Neural cell (in vitro differentiated cells): ENCODE results near the gene FOXS1. TPM values are rescaled to one million over a fixed set of nuclear protein-coding genes. Genes with fewer than 3 reads are reported as not detected.
A peak's percentile ranks its signal among the peaks of the same experiment; 100 is the strongest.

Experiments
- H2AFZ ChIP-seq: fragments of 200-600, 300-800 bp; sonication (generic), shearing (Covaris generic); 2 replicates; pipeline ENCODE4 v1.6.0; 2014; ENCODE audit warnings: low read depth, mild to moderate bottlenecking, antibody characterized with exemption, low read length, moderate library complexity
- H3F3A ChIP-seq: fragments of 200-600 bp; shearing (Covaris generic); 2 replicates; pipeline ENCODE4 v1.6.1; 2016; ENCODE audit warnings: mild to moderate bottlenecking, moderate library complexity, mixed read lengths, antibody characterized with exemption, low read length; ENCODE audit not compliant: insufficient read depth, poor library complexity, severe bottlenecking
- H3K27ac ChIP-seq: fragments of 200-600, 300-800 bp; sonication (generic), shearing (Covaris generic); 2 replicates; pipeline ENCODE4 v1.5.1; 2014; ENCODE audit warnings: mild to moderate bottlenecking, low read length, moderate library complexity
- H3K27me3 ChIP-seq: fragments of 300-800, 200-600 bp; sonication (generic), shearing (Covaris generic); 2 replicates; pipeline ENCODE4 v1.6.0; 2014; ENCODE audit warnings: mild to moderate bottlenecking, low read depth, low read length, moderate library complexity; ENCODE audit not compliant: insufficient read depth
- H3K36me3 ChIP-seq: fragments of 300-800, 200-600 bp; sonication (generic), shearing (Covaris generic); 2 replicates; pipeline ENCODE4 v1.5.1; 2014; ENCODE audit warnings: mild to moderate bottlenecking, antibody characterized with exemption, low read length, moderate library complexity; ENCODE audit not compliant: insufficient read depth
- H3K4me2 ChIP-seq: fragments of 300-800, 200-600 bp; sonication (generic), shearing (Covaris generic); 2 replicates; pipeline ENCODE4 v1.6.0; 2014; ENCODE audit warnings: mild to moderate bottlenecking, low read length
- H3K4me3 ChIP-seq: fragments of 300-800, 200-600 bp; sonication (generic), shearing (Covaris generic); 2 replicates; pipeline ENCODE4 v1.5.1; 2014; ENCODE audit warnings: mild to moderate bottlenecking, low read length, moderate library complexity
- H3K79me2 ChIP-seq: fragments of 200-600 bp; shearing (Covaris generic); replicated peaks from 2 replicates; pipeline ENCODE4 v1.6.0; 2014; ENCODE audit warnings: mild to moderate bottlenecking, low read length, moderate library complexity; ENCODE audit not compliant: insufficient read depth
- H3K9ac ChIP-seq: fragments of 300-800, 200-600 bp; sonication (generic), shearing (Covaris generic); 2 replicates; pipeline ENCODE4 v1.6.1; 2016; ENCODE audit warnings: mild to moderate bottlenecking, low read length, mixed read lengths
- H3K9me2 ChIP-seq: fragments of 200-600 bp; shearing (Covaris generic); 2 replicates; pipeline ENCODE4 v1.6.1; 2016; ENCODE audit warnings: mild to moderate bottlenecking, low read length, mixed read lengths; ENCODE audit not compliant: insufficient read depth
- H3K9me3 ChIP-seq: fragments of 200-600, 300-800 bp; sonication (generic), shearing (Covaris generic); 2 replicates; pipeline ENCODE4 v1.6.1; 2016; ENCODE audit warnings: mild to moderate bottlenecking, mixed run types, low read length, moderate library complexity, mixed read lengths
- H4K20me1 ChIP-seq: fragments of 200-600 bp; shearing (Covaris generic); 2 replicates; pipeline ENCODE4 v1.6.1; 2016; ENCODE audit warnings: mild to moderate bottlenecking, mixed run types; ENCODE audit not compliant: insufficient read depth
- EP300 ChIP-seq: fragments of 450-650 bp; conservative IDR thresholded peaks from 2 replicates; pipeline ENCODE4 v1.6.1; 2014; ENCODE audit warnings: antibody characterized with exemption, mild to moderate bottlenecking, moderate library complexity; ENCODE audit not compliant: poor library complexity, severe bottlenecking
- EZH2 ChIP-seq: fragments of 200-600, 300-800 bp; shearing (Covaris generic), sonication (generic); IDR thresholded peaks from 2 replicates; pipeline ENCODE4 v1.6.1; 2014; ENCODE audit warnings: antibody characterized with exemption, low read length, borderline replicate concordance, mild to moderate bottlenecking; ENCODE audit not compliant: insufficient read depth, poor library complexity, severe bottlenecking
- MXI1 ChIP-seq: fragments of 450-650 bp; conservative IDR thresholded peaks from 2 replicates; pipeline ENCODE4 v1.6.1; 2014; ENCODE audit warnings: antibody characterized with exemption, mild to moderate bottlenecking; ENCODE audit not compliant: poor library complexity, severe bottlenecking
- POLR2AphosphoS5 ChIP-seq: IDR thresholded peaks from 2 replicates; pipeline ENCODE4 v1.6.1; 2012
- RAD21 ChIP-seq: fragments of 450-650 bp; conservative IDR thresholded peaks from 2 replicates; pipeline ENCODE4 v1.6.1; 2014; ENCODE audit warnings: antibody characterized with exemption, mild to moderate bottlenecking, moderate library complexity
- SMC3 ChIP-seq: fragments of 450-650 bp; conservative IDR thresholded peaks from 2 replicates; pipeline ENCODE4 v1.6.1; 2014; ENCODE audit warnings: antibody characterized with exemption, mild to moderate bottlenecking, moderate library complexity; ENCODE audit not compliant: poor library complexity
- TAF1 ChIP-seq: IDR thresholded peaks from 2 replicates; pipeline ENCODE4 v1.6.1; 2012; ENCODE audit warnings: low read depth
- polyA plus RNA-seq: library from polyadenylated mRNA; depleted of rRNA; stranded (reverse); fragments of >200 nt; gene quantifications from 2 replicates; pipeline ENCODE4 v1.2.3, GENCODE V29; 2014
- TF ChIP-seq, protein P1 (sequence below): IDR thresholded peaks from 2 replicates; pipeline ENCODE4 v1.6.1; 2012; ENCODE audit warnings: borderline replicate concordance
- TF ChIP-seq, protein P2 (sequence below): fragments of 450-650 bp; IDR thresholded peaks from 2 replicates; pipeline ENCODE4 v1.5.1; 2014; ENCODE audit warnings: antibody characterized with exemption, mild to moderate bottlenecking, moderate library complexity; ENCODE audit not compliant: poor library complexity, severe bottlenecking

The FOXS1 gene
- polyA plus RNA-seq, 1 donor from 2014 or later: not detected

DNA sequence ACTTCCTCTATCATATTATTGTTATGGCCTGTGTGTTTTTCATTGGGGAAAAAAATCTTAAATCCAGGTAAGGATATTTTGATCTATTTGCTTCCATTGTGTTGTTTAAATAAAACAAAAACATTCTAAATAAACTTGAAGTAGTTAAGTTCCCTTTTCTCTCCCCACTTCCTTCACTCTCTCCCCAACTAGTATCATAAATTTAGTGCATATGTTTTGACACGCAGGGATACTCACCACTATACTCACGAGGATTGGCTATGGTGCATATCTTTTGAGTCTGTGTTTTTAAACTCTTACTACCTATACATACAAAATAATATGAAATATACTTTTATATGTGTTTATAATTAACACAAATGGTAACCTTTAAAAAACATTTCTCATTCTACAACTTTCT lies 30.3 kb upstream of the FOXS1 start:
- Histone ChIP-seq H3K4me2 (no peak overlapping the region), H2AFZ (no peak overlapping the region), H3K79me2 (no peaks in the 10 kb centered on the region), H3K9me3 (no peaks in the 10 kb centered on the region), H3K27me3 (no peaks in the 10 kb centered on the region), H4K20me1 (no peaks in the 10 kb centered on the region), H3K27ac (no peak overlapping the region), H3K9me2 (no peaks in the 10 kb centered on the region), H3F3A (no peaks in the 10 kb centered on the region), H3K9ac (no peak overlapping the region), H3K4me3 (no peak overlapping the region), H3K36me3 (no peaks in the 10 kb centered on the region)
- TF ChIP-seq RAD21 (no peak), EZH2 (no peak)

DNA sequence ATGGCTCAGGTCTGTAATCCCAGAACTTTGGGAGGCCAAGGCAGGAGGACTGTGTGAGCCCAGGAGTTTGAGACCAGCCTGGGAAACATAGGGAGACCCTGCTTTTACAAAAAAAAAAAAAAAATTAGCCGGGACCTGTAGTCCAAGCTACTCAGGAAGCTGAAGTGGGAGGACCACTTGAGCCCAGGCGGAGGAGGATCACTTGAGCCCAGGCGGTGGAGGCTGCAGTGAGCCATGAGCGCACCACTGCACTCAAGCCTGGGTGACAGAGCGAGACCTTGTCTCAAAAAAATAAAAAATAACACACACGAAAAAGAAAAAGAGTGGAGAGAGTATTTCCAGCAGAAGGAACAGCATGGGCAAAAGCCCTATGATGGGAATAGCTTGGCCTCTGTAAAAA lies 27.0 kb upstream of the FOXS1 start:
- Histone ChIP-seq H3F3A (no peaks in the 10 kb centered on the region), H3K9me2 (no peaks in the 10 kb centered on the region), H3K4me2 (no peak overlapping the region), H3K36me3 (no peaks in the 10 kb centered on the region), H3K27ac (no peak overlapping the region), H3K27me3 (no peaks in the 10 kb centered on the region), H3K79me2 (no peaks in the 10 kb centered on the region), H3K9me3 (no peaks in the 10 kb centered on the region), H4K20me1 (no peaks in the 10 kb centered on the region), H2AFZ (no peak overlapping the region), H3K9ac (no peak overlapping the region), H3K4me3 (no peak overlapping the region)
- no peak for TF ChIP-seq EZH2
- TF ChIP-seq, protein P1, sequence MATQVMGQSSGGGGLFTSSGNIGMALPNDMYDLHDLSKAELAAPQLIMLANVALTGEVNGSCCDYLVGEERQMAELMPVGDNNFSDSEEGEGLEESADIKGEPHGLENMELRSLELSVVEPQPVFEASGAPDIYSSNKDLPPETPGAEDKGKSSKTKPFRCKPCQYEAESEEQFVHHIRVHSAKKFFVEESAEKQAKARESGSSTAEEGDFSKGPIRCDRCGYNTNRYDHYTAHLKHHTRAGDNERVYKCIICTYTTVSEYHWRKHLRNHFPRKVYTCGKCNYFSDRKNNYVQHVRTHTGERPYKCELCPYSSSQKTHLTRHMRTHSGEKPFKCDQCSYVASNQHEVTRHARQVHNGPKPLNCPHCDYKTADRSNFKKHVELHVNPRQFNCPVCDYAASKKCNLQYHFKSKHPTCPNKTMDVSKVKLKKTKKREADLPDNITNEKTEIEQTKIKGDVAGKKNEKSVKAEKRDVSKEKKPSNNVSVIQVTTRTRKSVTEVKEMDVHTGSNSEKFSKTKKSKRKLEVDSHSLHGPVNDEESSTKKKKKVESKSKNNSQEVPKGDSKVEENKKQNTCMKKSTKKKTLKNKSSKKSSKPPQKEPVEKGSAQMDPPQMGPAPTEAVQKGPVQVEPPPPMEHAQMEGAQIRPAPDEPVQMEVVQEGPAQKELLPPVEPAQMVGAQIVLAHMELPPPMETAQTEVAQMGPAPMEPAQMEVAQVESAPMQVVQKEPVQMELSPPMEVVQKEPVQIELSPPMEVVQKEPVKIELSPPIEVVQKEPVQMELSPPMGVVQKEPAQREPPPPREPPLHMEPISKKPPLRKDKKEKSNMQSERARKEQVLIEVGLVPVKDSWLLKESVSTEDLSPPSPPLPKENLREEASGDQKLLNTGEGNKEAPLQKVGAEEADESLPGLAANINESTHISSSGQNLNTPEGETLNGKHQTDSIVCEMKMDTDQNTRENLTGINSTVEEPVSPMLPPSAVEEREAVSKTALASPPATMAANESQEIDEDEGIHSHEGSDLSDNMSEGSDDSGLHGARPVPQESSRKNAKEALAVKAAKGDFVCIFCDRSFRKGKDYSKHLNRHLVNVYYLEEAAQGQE: no peak
- TF ChIP-seq RAD21: no peak
- no peak for TF ChIP-seq EP300
- TF ChIP-seq SMC3: no peak
- no peak for TF ChIP-seq MXI1
- no peak for TF ChIP-seq TAF1
- TF ChIP-seq POLR2AphosphoS5: no peak
- TF ChIP-seq, protein P2, sequence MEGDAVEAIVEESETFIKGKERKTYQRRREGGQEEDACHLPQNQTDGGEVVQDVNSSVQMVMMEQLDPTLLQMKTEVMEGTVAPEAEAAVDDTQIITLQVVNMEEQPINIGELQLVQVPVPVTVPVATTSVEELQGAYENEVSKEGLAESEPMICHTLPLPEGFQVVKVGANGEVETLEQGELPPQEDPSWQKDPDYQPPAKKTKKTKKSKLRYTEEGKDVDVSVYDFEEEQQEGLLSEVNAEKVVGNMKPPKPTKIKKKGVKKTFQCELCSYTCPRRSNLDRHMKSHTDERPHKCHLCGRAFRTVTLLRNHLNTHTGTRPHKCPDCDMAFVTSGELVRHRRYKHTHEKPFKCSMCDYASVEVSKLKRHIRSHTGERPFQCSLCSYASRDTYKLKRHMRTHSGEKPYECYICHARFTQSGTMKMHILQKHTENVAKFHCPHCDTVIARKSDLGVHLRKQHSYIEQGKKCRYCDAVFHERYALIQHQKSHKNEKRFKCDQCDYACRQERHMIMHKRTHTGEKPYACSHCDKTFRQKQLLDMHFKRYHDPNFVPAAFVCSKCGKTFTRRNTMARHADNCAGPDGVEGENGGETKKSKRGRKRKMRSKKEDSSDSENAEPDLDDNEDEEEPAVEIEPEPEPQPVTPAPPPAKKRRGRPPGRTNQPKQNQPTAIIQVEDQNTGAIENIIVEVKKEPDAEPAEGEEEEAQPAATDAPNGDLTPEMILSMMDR: no peak

DNA sequence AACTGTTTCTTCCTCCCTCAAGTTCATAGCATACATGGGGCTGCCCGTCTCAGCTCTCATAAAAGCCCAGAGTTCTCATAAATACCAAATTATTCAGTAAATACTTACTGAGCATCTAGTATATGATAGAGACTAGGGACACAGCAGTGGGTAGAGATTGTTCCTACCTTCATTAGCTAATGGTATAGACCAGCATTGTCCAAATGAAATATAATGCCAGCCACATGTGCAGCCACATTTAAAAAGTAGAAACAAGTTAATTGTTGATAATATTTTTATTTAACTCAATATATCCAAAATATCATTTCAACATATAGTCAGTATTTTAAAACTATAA lies 26.2 kb upstream of the FOXS1 start:
- H3K4me3 ChIP-seq: peak overlapping the region; percentile 67
- no peaks in the 10 kb centered on the region for H3K27me3 ChIP-seq
- no peak overlapping the region for H3K27ac ChIP-seq
- no peaks in the 10 kb centered on the region for H3K9me3 ChIP-seq
- no peaks in the 10 kb centered on the region for H3K36me3 ChIP-seq
- no peak overlapping the region for H2AFZ ChIP-seq
- H3K79me2 ChIP-seq: no peaks in the 10 kb centered on the region
- no peak overlapping the region for H3K4me2 ChIP-seq
- no peaks in the 10 kb centered on the region for H3F3A ChIP-seq
- no peak for TF ChIP-seq EP300
- H4K20me1 ChIP-seq: no peaks in the 10 kb centered on the region
- H3K9ac ChIP-seq: no peak overlapping the region
- no peaks in the 10 kb centered on the region for H3K9me2 ChIP-seq
